BLaER1 (cell line): ENCODE results near the gene NANOG.
"Not testable (repeated sequence)": the region's sequence is repeated elsewhere in the genome, so short reads cannot be mapped to it uniquely, and the experiment has no call there.

Experiments
- H3K27ac ChIP-seq: shearing (Covaris generic); formaldehyde crosslinking; 2 replicates; pipeline ENCODE4 v1.8.1; 2022
- H3K27me3 ChIP-seq: shearing (Covaris generic); formaldehyde crosslinking; 2 replicates; pipeline ENCODE4 v1.8.1; 2022
- H3K36me3 ChIP-seq: shearing (Covaris generic); formaldehyde crosslinking; 2 replicates; pipeline ENCODE4 v1.8.1; 2022
- H3K4me1 ChIP-seq: shearing (Covaris generic); formaldehyde crosslinking; 2 replicates; pipeline ENCODE4 v1.8.1; 2022
- H3K4me2 ChIP-seq: shearing (Covaris generic); formaldehyde crosslinking; 2 replicates; pipeline ENCODE4 v1.8.1; 2022
- H3K4me3 ChIP-seq: shearing (Covaris generic); formaldehyde crosslinking; 2 replicates; pipeline ENCODE4 v1.8.1; 2022
- H3K9ac ChIP-seq: shearing (Covaris generic); formaldehyde crosslinking; 2 replicates; pipeline ENCODE4 v1.8.1; 2022
- H3K9me3 ChIP-seq: shearing (Covaris generic); formaldehyde crosslinking; 2 replicates; pipeline ENCODE4 v1.8.1; 2022
- H4K20me1 ChIP-seq: shearing (Covaris generic); formaldehyde crosslinking; 2 replicates; pipeline ENCODE4 v1.8.1; 2022
- Cebpa-rat ChIP-seq: shearing (Covaris generic); IDR thresholded peaks from 2 replicates; pipeline ENCODE4 v1.8.1; 2022

Gene NANOG

GRCh38 chr12:7788884-7789528, at the start of gene NANOG:
NANOG (plus strand) TSS chr12:7789402; CDS start chr12:7789615, 213 bp downstream.
- H3K9me3 ChIP-seq, H3K27ac ChIP-seq, H3K9ac ChIP-seq, H3K36me3 ChIP-seq, H3K4me2 ChIP-seq, H3K27me3 ChIP-seq, H3K4me1 ChIP-seq, H4K20me1 ChIP-seq, H3K4me3 ChIP-seq: not testable (repeated sequence)

- Histone ChIP-seq H3K27me3 (no peaks in the 10 kb centered on the region), H3K36me3 (no peaks in the 10 kb centered on the region), H3K9ac (no peak within 1 kb of the TSS), H3K4me2 (no peak within 1 kb of the TSS), H3K4me3 (no peak within 1 kb of the TSS), H4K20me1 (no peaks in the 10 kb centered on the region), H3K9me3 (0 out of 2 replicates have a peak, but pooled peaks cover 14% of the 10 kb centered on the region), H3K4me1 (peaks cover under 1% of the 10 kb centered on the region; the same call in 1 of the 2 replicates), H3K27ac (no peak within 1 kb of the TSS)
- TF ChIP-seq Cebpa-rat: no peak
Measured at GRCh38 chr12:7747246-7747645, 42.0 kb upstream of the NANOG start, which contains the start of gene CLEC4C. CLEC4C (minus strand) TSS chr12:7747375; CDS start chr12:7747348, 27 bp downstream.

GRCh38 chr12:7748852-7749251, 40.4 kb upstream of the NANOG start:
- peaks cover 7% of the 10 kb centered on the region; the same call in 1 of the 2 replicates for H3K4me1 ChIP-seq
- no peak for TF ChIP-seq Cebpa-rat
- H4K20me1 ChIP-seq: no peaks in the 10 kb centered on the region
- H3K9ac ChIP-seq: no peak overlapping the region
- H3K36me3 ChIP-seq: no peaks in the 10 kb centered on the region
- H3K4me2 ChIP-seq: no peak overlapping the region
- H3K4me3 ChIP-seq: no peak overlapping the region
- no peak overlapping the region for H3K27ac ChIP-seq
- no peaks in the 10 kb centered on the region for H3K27me3 ChIP-seq
- 0 out of 2 replicates have a peak, but pooled peaks cover 7% of the 10 kb centered on the region for H3K9me3 ChIP-seq

GRCh38 chr12:7749442-7749841, 39.8 kb upstream of the NANOG start:
- Histone ChIP-seq H3K4me2 (no peak overlapping the region), H3K9ac (no peak overlapping the region), H3K4me3 (no peak overlapping the region), H3K27me3 (no peaks in the 10 kb centered on the region), H3K36me3 (no peaks in the 10 kb centered on the region), H3K27ac (no peak overlapping the region), H3K9me3 (0 out of 2 replicates have a peak, but pooled peaks cover 5% of the 10 kb centered on the region), H3K4me1 (peaks cover 7% of the 10 kb centered on the region; the same call in 1 of the 2 replicates), H4K20me1 (no peaks in the 10 kb centered on the region)
- TF ChIP-seq Cebpa-rat: no peak

GRCh38 chr12:7750350-7750749, 38.9 kb upstream of the NANOG start:
- H3K27me3 ChIP-seq: no peaks in the 10 kb centered on the region
- TF ChIP-seq Cebpa-rat: no peak
- no peak overlapping the region for H3K4me3 ChIP-seq
- H4K20me1 ChIP-seq: no peaks in the 10 kb centered on the region
- H3K4me1 ChIP-seq: peaks cover 7% of the 10 kb centered on the region; the same call in 1 of the 2 replicates
- H3K27ac ChIP-seq: no peak overlapping the region
- H3K9me3 ChIP-seq: 0 out of 2 replicates have a peak, but pooled peaks cover 5% of the 10 kb centered on the region
- no peak overlapping the region for H3K9ac ChIP-seq
- H3K4me2 ChIP-seq: no peak overlapping the region
- no peaks in the 10 kb centered on the region for H3K36me3 ChIP-seq

GRCh38 chr12:7751394-7751793, 37.8 kb upstream of the NANOG start:
- Histone ChIP-seq H3K27me3 (no peaks in the 10 kb centered on the region), H4K20me1 (no peaks in the 10 kb centered on the region), H3K4me3 (no peak overlapping the region), H3K4me2 (no peak overlapping the region), H3K4me1 (peaks cover 7% of the 10 kb centered on the region; the same call in 1 of the 2 replicates), H3K36me3 (no peaks in the 10 kb centered on the region), H3K27ac (no peak overlapping the region), H3K9ac (no peak overlapping the region), H3K9me3 (0 out of 2 replicates have a peak, but pooled peaks cover 5% of the 10 kb centered on the region)
- TF ChIP-seq Cebpa-rat: no peak

GRCh38 chr12:7751941-7752922, 37.0 kb upstream of the NANOG start:
- H4K20me1 ChIP-seq, H3K27ac ChIP-seq, H3K4me2 ChIP-seq, H3K36me3 ChIP-seq, H3K27me3 ChIP-seq, H3K4me3 ChIP-seq, H3K9me3 ChIP-seq, H3K4me1 ChIP-seq, H3K9ac ChIP-seq: not testable (repeated sequence)

- not testable (repeated sequence) for H3K9ac ChIP-seq, H3K4me2 ChIP-seq, H3K27me3 ChIP-seq, H3K36me3 ChIP-seq, H3K9me3 ChIP-seq, H4K20me1 ChIP-seq, H3K4me3 ChIP-seq, H3K4me1 ChIP-seq, H3K27ac ChIP-seq
Measured at GRCh38 chr12:7755668-7756067, 33.5 kb upstream of the NANOG start.

GRCh38 chr12:7756993-7757392, 32.2 kb upstream of the NANOG start:
- Histone ChIP-seq H3K9ac (no peak overlapping the region), H3K27ac (no peak overlapping the region), H3K27me3 (no peaks in the 10 kb centered on the region), H3K9me3 (no peaks in the 10 kb centered on the region), H3K36me3 (no peaks in the 10 kb centered on the region), H3K4me2 (no peak overlapping the region), H4K20me1 (no peaks in the 10 kb centered on the region), H3K4me1 (0 out of 2 replicates have a peak, but pooled peaks cover 7% of the 10 kb centered on the region), H3K4me3 (no peak overlapping the region)
- TF ChIP-seq Cebpa-rat: no peak

GRCh38 chr12:7758766-7759140, 30.4 kb upstream of the NANOG start:
- no peak overlapping the region for H3K9ac ChIP-seq
- no peaks in the 10 kb centered on the region for H3K36me3 ChIP-seq
- H4K20me1 ChIP-seq: no peaks in the 10 kb centered on the region
- no peaks in the 10 kb centered on the region for H3K9me3 ChIP-seq
- H3K4me2 ChIP-seq: no peak overlapping the region
- no peak overlapping the region for H3K27ac ChIP-seq
- H3K4me1 ChIP-seq: no peaks in the 10 kb centered on the region
- H3K27me3 ChIP-seq: no peaks in the 10 kb centered on the region
- no peak overlapping the region for H3K4me3 ChIP-seq
- TF ChIP-seq Cebpa-rat: no peak
